WTC11 (cell line): Measurements from ENCODE around the gene CASD1.

ENCODE experiments used
- CTCF ChIP-seq: fragments of 200-600 bp; IDR thresholded peaks from 2 replicates; pipeline ENCODE4 v1.8.0; 2022; ENCODE audit warnings: antibody characterized with exemption
- E2F1 ChIP-seq: sonication (generic); formaldehyde crosslinking; IDR thresholded peaks from 2 replicates; pipeline ENCODE4 v1.8.0; 2022; ENCODE audit warnings: mild to moderate bottlenecking, missing genetic modification reagents
- E2F5 ChIP-seq: sonication (generic); formaldehyde crosslinking; IDR thresholded peaks from 2 replicates; pipeline ENCODE4 v1.8.1; 2022; ENCODE audit warnings: mild to moderate bottlenecking, moderate library complexity, missing genetic modification reagents
- FOXJ3 ChIP-seq: sonication (generic); formaldehyde crosslinking; IDR thresholded peaks from 2 replicates; pipeline ENCODE4 v1.9.0; 2021; ENCODE audit warnings: missing genetic modification reagents, mild to moderate bottlenecking, borderline replicate concordance
- GABPB1 ChIP-seq: sonication (generic); formaldehyde crosslinking; IDR thresholded peaks from 2 replicates; pipeline ENCODE4 v1.8.1; 2023; ENCODE audit warnings: mild to moderate bottlenecking, missing genetic modification reagents
- NFE2L1 ChIP-seq: sonication (generic); formaldehyde crosslinking; IDR thresholded peaks from 2 replicates; pipeline ENCODE4 v1.8.1; 2023; ENCODE audit warnings: missing genetic modification reagents
- SMAD3 ChIP-seq: sonication (generic); formaldehyde crosslinking; IDR thresholded peaks from 2 replicates; pipeline ENCODE4 v1.8.0; 2022; ENCODE audit warnings: missing genetic modification reagents, mild to moderate bottlenecking, borderline replicate concordance
- TP53 ChIP-seq: sonication (generic); formaldehyde crosslinking; IDR thresholded peaks from 2 replicates; pipeline ENCODE4 v1.8.1; 2023; ENCODE audit warnings: mild to moderate bottlenecking, missing genetic modification reagents
- USF2 ChIP-seq: sonication (generic); formaldehyde crosslinking; IDR thresholded peaks from 2 replicates; pipeline ENCODE4 v1.8.1; 2023; ENCODE audit warnings: mild to moderate bottlenecking, missing genetic modification reagents, moderate library complexity
- ZBTB43 ChIP-seq: sonication (generic); formaldehyde crosslinking; IDR thresholded peaks from 2 replicates; pipeline ENCODE4 v1.8.1; 2023; ENCODE audit warnings: mild to moderate bottlenecking, missing genetic modification reagents
- ZNF121 ChIP-seq: sonication (generic); formaldehyde crosslinking; IDR thresholded peaks from 2 replicates; pipeline ENCODE4 v1.8.0; 2023; ENCODE audit warnings: missing genetic modification reagents

- TF ChIP-seq CTCF, result no peak
- no peak for TF ChIP-seq ZNF121 (CRISPR knock-in tag)
- no peak for TF ChIP-seq E2F1 (CRISPR knock-in tag)
- TF ChIP-seq USF2 (CRISPR knock-in tag), result no peak
- no peak for TF ChIP-seq TP53 (CRISPR knock-in tag)
- no peak for TF ChIP-seq ZBTB43
- TF ChIP-seq FOXJ3, result no peak
- TF ChIP-seq SMAD3 (CRISPR knock-in tag), result no peak
- no peak for TF ChIP-seq NFE2L1
- no peak for TF ChIP-seq GABPB1 (CRISPR knock-in tag)
- TF ChIP-seq E2F5 (CRISPR knock-in tag), result no peak
Observed at GRCh38 chr7:94605031-94605430, 95.4 kb downstream of the CASD1 start.
